SK-N-SH treated with all-trans-retinoic acid at 6 μM for 48 hours (cell line): Measurements from ENCODE around the gene COPS9.

Experiments used
- ARNTL ChIP-seq: fragments of 450-650 bp; formaldehyde crosslinking; IDR thresholded peaks from 2 replicates; pipeline ENCODE4 v1.5.0; 2020; ENCODE audit warnings: low read depth, mild to moderate bottlenecking, moderate library complexity, borderline replicate concordance
- BACH2 ChIP-seq: fragments of 250-450 bp; sonication (Bioruptor Pico); IDR thresholded peaks from 2 replicates; pipeline ENCODE4 v1.9.0; 2021; ENCODE audit warnings: mild to moderate bottlenecking, borderline replicate concordance
- ISL1 ChIP-seq: fragments of 250-450 bp; sonication (Bioruptor Pico); IDR thresholded peaks from 2 replicates; pipeline ENCODE4 v2.1.2; 2022; ENCODE audit warnings: mild to moderate bottlenecking, moderate library complexity
- OSR1 ChIP-seq: fragments of 250-450 bp; sonication (Bioruptor Pico); IDR thresholded peaks from 2 replicates; pipeline ENCODE4 v1.8.0; 2022; ENCODE audit warnings: moderate library complexity, mild to moderate bottlenecking, inconsistent platforms
- RARB ChIP-seq: fragments of 250-450 bp; sonication (Bioruptor Pico); IDR thresholded peaks from 2 replicates; pipeline ENCODE4 v1.8.0; 2021; ENCODE audit warnings: mild to moderate bottlenecking, moderate library complexity
- TCF4 ChIP-seq: fragments of 250-450 bp; sonication (Bioruptor Pico); IDR thresholded peaks from 2 replicates; pipeline ENCODE4 v1.8.0; 2021; ENCODE audit warnings: mild to moderate bottlenecking, moderate library complexity, borderline replicate concordance
- TOX ChIP-seq: fragments of 250-450 bp; sonication (Bioruptor Pico); IDR thresholded peaks from 2 replicates; pipeline ENCODE4 v1.8.0; 2021; ENCODE audit warnings: mild to moderate bottlenecking, moderate library complexity, borderline replicate concordance
- ZC3H10 ChIP-seq: fragments of 250-450 bp; sonication (Bioruptor Pico); IDR thresholded peaks from 2 replicates; pipeline ENCODE4 v1.5.1; 2021; ENCODE audit warnings: mild to moderate bottlenecking, moderate library complexity
- ZFP3 ChIP-seq: fragments of 250-450 bp; sonication (Bioruptor Pico); IDR thresholded peaks from 2 replicates; pipeline ENCODE4 v1.5.0; 2020; ENCODE audit warnings: mild to moderate bottlenecking, moderate library complexity
- ZNF8 ChIP-seq: fragments of 450-650 bp; formaldehyde crosslinking; IDR thresholded peaks from 2 replicates; pipeline ENCODE4 v1.5.0; 2020; ENCODE audit warnings: mild to moderate bottlenecking, moderate library complexity
- TF ChIP-seq, protein P1 (sequence below): fragments of 250-450 bp; sonication (Bioruptor Pico); IDR thresholded peaks from 2 replicates; pipeline ENCODE4 v1.8.0; 2021; ENCODE audit warnings: low read depth, mild to moderate bottlenecking, moderate library complexity, borderline replicate concordance
- TF ChIP-seq, protein P2 (sequence below): fragments of 250-450 bp; sonication (Bioruptor Pico); IDR thresholded peaks from 2 replicates; pipeline ENCODE4 v1.5.1; 2020; ENCODE audit warnings: low read depth, mild to moderate bottlenecking, moderate library complexity
- TF ChIP-seq, protein P3 (sequence below): fragments of 250-450 bp; sonication (Bioruptor Pico); IDR thresholded peaks from 2 replicates; pipeline ENCODE4 v1.8.0; 2020; ENCODE audit warnings: mild to moderate bottlenecking, moderate library complexity, borderline replicate concordance

DNA sequence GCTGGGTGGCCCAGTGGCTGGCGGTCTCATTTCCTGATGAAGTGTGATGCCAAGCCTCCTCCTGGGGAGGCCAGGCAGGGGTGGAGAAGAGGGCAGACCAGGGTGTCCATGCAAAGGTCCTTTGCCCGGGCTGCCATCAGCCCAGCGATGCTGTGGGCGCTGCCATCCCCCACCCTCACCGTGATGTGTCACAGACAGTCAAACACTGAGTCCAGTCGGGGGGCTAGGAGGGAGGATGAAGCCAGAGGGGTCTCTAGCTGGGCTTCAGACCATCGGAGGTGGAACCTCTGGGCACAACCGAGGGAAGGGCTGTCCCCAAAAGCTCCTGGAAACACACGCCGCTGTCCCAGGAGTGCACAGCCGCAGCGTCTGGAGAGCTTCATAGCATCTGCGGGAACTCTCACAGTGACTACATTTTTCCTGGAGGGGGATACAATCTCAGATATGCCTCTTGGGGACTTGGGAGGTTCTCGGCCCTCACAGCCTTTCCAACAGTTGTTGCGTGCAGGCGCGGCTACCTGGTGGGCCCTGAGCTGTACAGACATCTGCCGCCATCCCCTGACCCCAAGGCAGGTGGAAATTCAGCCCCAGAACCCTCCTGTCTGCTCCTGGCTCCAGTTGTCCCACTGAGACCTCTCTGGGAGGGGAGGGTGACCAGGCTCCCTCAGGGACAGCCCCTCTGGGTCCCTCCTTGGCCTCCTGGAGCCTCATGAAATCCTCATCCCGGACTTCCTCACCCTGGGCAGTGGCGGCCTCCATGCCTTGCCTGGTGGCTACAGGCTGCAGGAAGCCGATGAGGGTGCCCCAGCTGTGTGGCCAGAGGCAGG, 30.9 kb upstream of the COPS9 start:
- TF ChIP-seq BACH2 (CRISPR knock-in tag): no peak
- TF ChIP-seq ISL1 (CRISPR knock-in tag): no peak
- TF ChIP-seq ZC3H10 (CRISPR knock-in tag): no peak
- TF ChIP-seq, protein P1, sequence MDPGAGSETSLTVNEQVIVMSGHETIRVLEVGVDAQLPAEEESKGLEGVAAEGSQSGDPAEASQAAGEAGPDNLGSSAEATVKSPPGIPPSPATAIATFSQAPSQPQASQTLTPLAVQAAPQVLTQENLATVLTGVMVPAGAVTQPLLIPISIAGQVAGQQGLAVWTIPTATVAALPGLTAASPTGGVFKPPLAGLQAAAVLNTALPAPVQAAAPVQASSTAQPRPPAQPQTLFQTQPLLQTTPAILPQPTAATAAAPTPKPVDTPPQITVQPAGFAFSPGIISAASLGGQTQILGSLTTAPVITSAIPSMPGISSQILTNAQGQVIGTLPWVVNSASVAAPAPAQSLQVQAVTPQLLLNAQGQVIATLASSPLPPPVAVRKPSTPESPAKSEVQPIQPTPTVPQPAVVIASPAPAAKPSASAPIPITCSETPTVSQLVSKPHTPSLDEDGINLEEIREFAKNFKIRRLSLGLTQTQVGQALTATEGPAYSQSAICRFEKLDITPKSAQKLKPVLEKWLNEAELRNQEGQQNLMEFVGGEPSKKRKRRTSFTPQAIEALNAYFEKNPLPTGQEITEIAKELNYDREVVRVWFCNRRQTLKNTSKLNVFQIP (CRISPR knock-in tag): no peak
- TF ChIP-seq ARNTL (CRISPR knock-in tag): no peak
- TF ChIP-seq, protein P2, sequence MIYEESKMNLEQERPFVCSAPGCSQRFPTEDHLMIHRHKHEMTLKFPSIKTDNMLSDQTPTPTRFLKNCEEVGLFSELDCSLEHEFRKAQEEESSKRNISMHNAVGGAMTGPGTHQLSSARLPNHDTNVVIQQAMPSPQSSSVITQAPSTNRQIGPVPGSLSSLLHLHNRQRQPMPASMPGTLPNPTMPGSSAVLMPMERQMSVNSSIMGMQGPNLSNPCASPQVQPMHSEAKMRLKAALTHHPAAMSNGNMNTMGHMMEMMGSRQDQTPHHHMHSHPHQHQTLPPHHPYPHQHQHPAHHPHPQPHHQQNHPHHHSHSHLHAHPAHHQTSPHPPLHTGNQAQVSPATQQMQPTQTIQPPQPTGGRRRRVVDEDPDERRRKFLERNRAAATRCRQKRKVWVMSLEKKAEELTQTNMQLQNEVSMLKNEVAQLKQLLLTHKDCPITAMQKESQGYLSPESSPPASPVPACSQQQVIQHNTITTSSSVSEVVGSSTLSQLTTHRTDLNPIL (CRISPR knock-in tag): no peak
- TF ChIP-seq ZFP3 (CRISPR knock-in tag): no peak
- no peak for TF ChIP-seq OSR1 (CRISPR knock-in tag)
- no peak for TF ChIP-seq TCF4 (CRISPR knock-in tag)
- no peak for TF ChIP-seq ZNF8 (CRISPR knock-in tag)
- TF ChIP-seq, protein P3, sequence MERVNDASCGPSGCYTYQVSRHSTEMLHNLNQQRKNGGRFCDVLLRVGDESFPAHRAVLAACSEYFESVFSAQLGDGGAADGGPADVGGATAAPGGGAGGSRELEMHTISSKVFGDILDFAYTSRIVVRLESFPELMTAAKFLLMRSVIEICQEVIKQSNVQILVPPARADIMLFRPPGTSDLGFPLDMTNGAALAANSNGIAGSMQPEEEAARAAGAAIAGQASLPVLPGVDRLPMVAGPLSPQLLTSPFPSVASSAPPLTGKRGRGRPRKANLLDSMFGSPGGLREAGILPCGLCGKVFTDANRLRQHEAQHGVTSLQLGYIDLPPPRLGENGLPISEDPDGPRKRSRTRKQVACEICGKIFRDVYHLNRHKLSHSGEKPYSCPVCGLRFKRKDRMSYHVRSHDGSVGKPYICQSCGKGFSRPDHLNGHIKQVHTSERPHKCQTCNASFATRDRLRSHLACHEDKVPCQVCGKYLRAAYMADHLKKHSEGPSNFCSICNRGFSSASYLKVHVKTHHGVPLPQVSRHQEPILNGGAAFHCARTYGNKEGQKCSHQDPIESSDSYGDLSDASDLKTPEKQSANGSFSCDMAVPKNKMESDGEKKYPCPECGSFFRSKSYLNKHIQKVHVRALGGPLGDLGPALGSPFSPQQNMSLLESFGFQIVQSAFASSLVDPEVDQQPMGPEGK (CRISPR knock-in tag): no peak
- TF ChIP-seq RARB (CRISPR knock-in tag): no peak
- no peak for TF ChIP-seq TOX (CRISPR knock-in tag)
